ENCODE measurements around the gene CRYBB3. TPM values are rescaled to one million over a fixed set of nuclear protein-coding genes. Genes with fewer than 3 reads are reported as not detected.

The CRYBB3 gene
- total RNA-seq, 1 experiment from 2014 or later = 0.67 TPM

DNA sequence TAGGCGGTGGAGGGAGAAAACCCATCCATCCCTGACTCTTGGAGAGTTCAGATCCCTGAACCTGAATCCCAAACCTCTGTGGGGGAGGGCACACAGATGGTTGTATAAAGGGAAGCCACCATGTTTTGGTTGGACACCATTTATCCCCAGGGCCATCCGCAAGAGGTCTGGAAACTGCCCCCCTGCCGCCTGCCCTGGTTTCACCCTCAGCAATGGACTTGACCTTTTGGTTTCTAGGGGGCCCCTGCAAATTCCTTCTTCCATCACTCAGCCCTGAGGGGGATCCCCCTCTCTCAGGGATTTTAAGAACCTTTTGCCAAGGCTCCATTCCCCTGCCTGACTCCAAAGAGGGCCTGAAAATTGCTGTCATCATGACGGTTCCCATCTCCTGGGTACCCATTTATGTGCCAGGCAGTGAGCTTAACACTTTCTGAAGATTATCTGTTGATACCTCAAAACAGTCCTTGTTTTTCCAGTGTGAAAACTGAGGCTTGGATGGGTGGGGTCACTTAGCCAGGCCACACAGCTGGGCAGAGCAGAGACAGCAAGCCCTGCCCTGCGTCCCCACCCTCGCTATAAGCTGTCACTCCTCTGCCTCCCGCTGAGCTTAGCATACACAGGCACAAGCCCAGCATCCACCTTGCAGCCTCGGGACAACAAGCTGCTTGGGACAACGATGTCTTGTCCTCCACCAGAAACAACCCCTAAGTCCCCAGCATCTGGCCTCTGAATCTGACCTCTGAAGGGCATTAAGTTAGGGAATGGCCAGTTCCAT lies 33.2 kb upstream of the CRYBB3 start:
- no peak overlapping the region; a peak in 1 of 4 replicates for H3K4me3 ChIP-seq (ENCODE audit: low read depth in 2 of 2, low read length in 2 of 2)
- H3K9me3 ChIP-seq (ENCODE audit: control insufficient read depth, insufficient read depth, low read depth, low read length) = no peaks in the 10 kb centered on the region
- ATAC-seq = peak; percentile 70
- no peak for DNase-seq (ENCODE audit: low read depth, low spot score)
- in situ Hi-C loops (cut with HindIII; ENCODE audit: low pct_unique_long_range_greater_than_20kb, low sequenced_read_pairs) (no loop called here), intact Hi-C loops (cut with micrococcal nuclease; ENCODE audit: unreplicated experiment) (no loop called here)
- no peak overlapping the region for H3K27ac ChIP-seq (ENCODE audit: low read length)
- ChIA-PET POLR2A (no interaction called here), CTCF (interaction anchor here (1.0 kb wide), 1 partner anchor 437 kb away, joined by 3 read pairs; no protein-coding TSS in a partner anchor)
- no peaks in the 10 kb centered on the region for H3K27me3 ChIP-seq (ENCODE audit: control insufficient read depth, insufficient read depth, low read length)
- peaks cover 10% of the 10 kb centered on the region for H3K4me1 ChIP-seq (ENCODE audit: control insufficient read depth, insufficient read depth, low read length)
- no peak for TF ChIP-seq POLR2AphosphoS5 (IDR thresholded peaks at IDR 0.05; ENCODE audit: low read depth, low read length)
- TF ChIP-seq, protein P1, sequence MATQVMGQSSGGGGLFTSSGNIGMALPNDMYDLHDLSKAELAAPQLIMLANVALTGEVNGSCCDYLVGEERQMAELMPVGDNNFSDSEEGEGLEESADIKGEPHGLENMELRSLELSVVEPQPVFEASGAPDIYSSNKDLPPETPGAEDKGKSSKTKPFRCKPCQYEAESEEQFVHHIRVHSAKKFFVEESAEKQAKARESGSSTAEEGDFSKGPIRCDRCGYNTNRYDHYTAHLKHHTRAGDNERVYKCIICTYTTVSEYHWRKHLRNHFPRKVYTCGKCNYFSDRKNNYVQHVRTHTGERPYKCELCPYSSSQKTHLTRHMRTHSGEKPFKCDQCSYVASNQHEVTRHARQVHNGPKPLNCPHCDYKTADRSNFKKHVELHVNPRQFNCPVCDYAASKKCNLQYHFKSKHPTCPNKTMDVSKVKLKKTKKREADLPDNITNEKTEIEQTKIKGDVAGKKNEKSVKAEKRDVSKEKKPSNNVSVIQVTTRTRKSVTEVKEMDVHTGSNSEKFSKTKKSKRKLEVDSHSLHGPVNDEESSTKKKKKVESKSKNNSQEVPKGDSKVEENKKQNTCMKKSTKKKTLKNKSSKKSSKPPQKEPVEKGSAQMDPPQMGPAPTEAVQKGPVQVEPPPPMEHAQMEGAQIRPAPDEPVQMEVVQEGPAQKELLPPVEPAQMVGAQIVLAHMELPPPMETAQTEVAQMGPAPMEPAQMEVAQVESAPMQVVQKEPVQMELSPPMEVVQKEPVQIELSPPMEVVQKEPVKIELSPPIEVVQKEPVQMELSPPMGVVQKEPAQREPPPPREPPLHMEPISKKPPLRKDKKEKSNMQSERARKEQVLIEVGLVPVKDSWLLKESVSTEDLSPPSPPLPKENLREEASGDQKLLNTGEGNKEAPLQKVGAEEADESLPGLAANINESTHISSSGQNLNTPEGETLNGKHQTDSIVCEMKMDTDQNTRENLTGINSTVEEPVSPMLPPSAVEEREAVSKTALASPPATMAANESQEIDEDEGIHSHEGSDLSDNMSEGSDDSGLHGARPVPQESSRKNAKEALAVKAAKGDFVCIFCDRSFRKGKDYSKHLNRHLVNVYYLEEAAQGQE (IDR thresholded peaks at IDR 0.05; ENCODE audit: insufficient read depth in 1 of 2, low read depth in 2 of 2, low read length in 1 of 2) = no peak
- TF ChIP-seq, protein P2, sequence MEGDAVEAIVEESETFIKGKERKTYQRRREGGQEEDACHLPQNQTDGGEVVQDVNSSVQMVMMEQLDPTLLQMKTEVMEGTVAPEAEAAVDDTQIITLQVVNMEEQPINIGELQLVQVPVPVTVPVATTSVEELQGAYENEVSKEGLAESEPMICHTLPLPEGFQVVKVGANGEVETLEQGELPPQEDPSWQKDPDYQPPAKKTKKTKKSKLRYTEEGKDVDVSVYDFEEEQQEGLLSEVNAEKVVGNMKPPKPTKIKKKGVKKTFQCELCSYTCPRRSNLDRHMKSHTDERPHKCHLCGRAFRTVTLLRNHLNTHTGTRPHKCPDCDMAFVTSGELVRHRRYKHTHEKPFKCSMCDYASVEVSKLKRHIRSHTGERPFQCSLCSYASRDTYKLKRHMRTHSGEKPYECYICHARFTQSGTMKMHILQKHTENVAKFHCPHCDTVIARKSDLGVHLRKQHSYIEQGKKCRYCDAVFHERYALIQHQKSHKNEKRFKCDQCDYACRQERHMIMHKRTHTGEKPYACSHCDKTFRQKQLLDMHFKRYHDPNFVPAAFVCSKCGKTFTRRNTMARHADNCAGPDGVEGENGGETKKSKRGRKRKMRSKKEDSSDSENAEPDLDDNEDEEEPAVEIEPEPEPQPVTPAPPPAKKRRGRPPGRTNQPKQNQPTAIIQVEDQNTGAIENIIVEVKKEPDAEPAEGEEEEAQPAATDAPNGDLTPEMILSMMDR (IDR thresholded peaks at IDR 0.05) = no peak
- TF ChIP-seq SIN3A (IDR thresholded peaks at IDR 0.05; ENCODE audit: borderline replicate concordance, insufficient read depth, low read depth, low read length) = no peak
- TF ChIP-seq TCF7L2 (IDR thresholded peaks at IDR 0.05; ENCODE audit: low read depth, low read length) = no peak
- no TSS peak for BruUV-seq (replicated peaks)
- H3K36me3 ChIP-seq (ENCODE audit: control insufficient read depth, insufficient read depth, low read length) = no peaks in the 10 kb centered on the region

DNA sequence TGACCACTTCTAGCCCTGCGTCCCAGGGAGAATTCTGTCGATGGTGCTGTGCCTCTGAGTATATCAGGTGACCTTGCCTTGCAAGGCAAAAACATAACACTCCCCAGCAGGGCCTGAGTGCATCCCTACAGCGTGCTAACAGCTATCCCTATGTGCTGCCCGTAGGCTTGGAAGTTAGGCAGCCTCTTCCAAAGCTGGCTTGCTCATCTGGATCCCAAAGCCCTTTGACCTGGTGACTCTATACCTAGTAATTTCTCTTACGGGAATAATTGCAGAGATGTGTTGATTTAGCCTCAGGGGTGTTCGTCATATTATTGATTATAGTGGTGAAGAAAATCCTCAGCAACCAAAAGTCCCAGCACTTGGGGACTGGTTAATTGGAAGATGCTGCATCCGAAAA lies 32.6 kb upstream of the CRYBB3 start:
- CTCF ChIA-PET = no interaction called here
- POLR2A ChIA-PET = no interaction called here
- H3K4me1 ChIP-seq (ENCODE audit: control insufficient read depth, insufficient read depth, low read length) = peaks cover 10% of the 10 kb centered on the region
- TF ChIP-seq TCF7L2 (IDR thresholded peaks at IDR 0.05; ENCODE audit: low read depth, low read length) = no peak
- TF ChIP-seq, protein P1 (IDR thresholded peaks at IDR 0.05; ENCODE audit: insufficient read depth in 1 of 2, low read depth in 2 of 2, low read length in 1 of 2) = no peak
- TF ChIP-seq POLR2AphosphoS5 (IDR thresholded peaks at IDR 0.05; ENCODE audit: low read depth, low read length) = no peak
- no peak for TF ChIP-seq SIN3A (IDR thresholded peaks at IDR 0.05; ENCODE audit: borderline replicate concordance, insufficient read depth, low read depth, low read length)
- TF ChIP-seq, protein P2 (IDR thresholded peaks at IDR 0.05) = no peak
- intact Hi-C loops (cut with micrococcal nuclease; ENCODE audit: unreplicated experiment) (no loop called here), in situ Hi-C loops (cut with HindIII; ENCODE audit: low pct_unique_long_range_greater_than_20kb, low sequenced_read_pairs) (no loop called here)
- H3K4me3 ChIP-seq (ENCODE audit: low read depth in 2 of 2, low read length in 2 of 2) = no peak overlapping the region; a peak in 1 of 4 replicates
- ATAC-seq (peak; percentile 84), DNase-seq (ENCODE audit: low read depth, low spot score) (peak; percentile 62)
- H3K27me3 ChIP-seq (ENCODE audit: control insufficient read depth, insufficient read depth, low read length) = no peaks in the 10 kb centered on the region
- no peak overlapping the region for H3K27ac ChIP-seq (ENCODE audit: low read length)
- H3K9me3 ChIP-seq (ENCODE audit: control insufficient read depth, insufficient read depth, low read depth, low read length) = no peaks in the 10 kb centered on the region
- BruUV-seq (replicated peaks) = no TSS peak
- no peaks in the 10 kb centered on the region for H3K36me3 ChIP-seq (ENCODE audit: control insufficient read depth, insufficient read depth, low read length)

Measured in Panc1 (cell line).